SK-N-SH treated with all-trans-retinoic acid at 6 μM for 48 hours (cell line): ENCODE data around the gene MEF2C.

ENCODE experiments used
- ATAC-seq: fragments of 200-7000 bp; cut with Tn5 transposase; 3 replicates; pipeline ENCODE4 v1.9.1; 2020; ENCODE audit warnings: mild to moderate bottlenecking, moderate library complexity
- ARNTL ChIP-seq: fragments of 450-650 bp; formaldehyde crosslinking; IDR thresholded peaks from 2 replicates; pipeline ENCODE4 v1.5.0; 2020; ENCODE audit warnings: low read depth, mild to moderate bottlenecking, moderate library complexity, borderline replicate concordance
- BACH2 ChIP-seq: fragments of 250-450 bp; sonication (Bioruptor Pico); IDR thresholded peaks from 2 replicates; pipeline ENCODE4 v1.9.0; 2021; ENCODE audit warnings: mild to moderate bottlenecking, borderline replicate concordance
- CREB5 ChIP-seq: fragments of 250-450 bp; sonication (Bioruptor Pico); IDR thresholded peaks from 2 replicates; pipeline ENCODE4 v1.5.1; 2020; ENCODE audit warnings: low read depth, mild to moderate bottlenecking, moderate library complexity
- CSDC2 ChIP-seq: fragments of 250-450 bp; sonication (Bioruptor Pico); IDR thresholded peaks from 2 replicates; pipeline ENCODE4 v1.5.0; 2020; ENCODE audit warnings: mild to moderate bottlenecking, moderate library complexity
- CSRNP3 ChIP-seq: fragments of 250-450 bp; sonication (Bioruptor Pico); IDR thresholded peaks from 2 replicates; pipeline ENCODE4 v1.5.1; 2021; ENCODE audit warnings: mild to moderate bottlenecking, moderate library complexity
- ESRRG ChIP-seq: fragments of 250-450 bp; sonication (Bioruptor Pico); IDR thresholded peaks from 2 replicates; pipeline ENCODE4 v1.6.1; 2021; ENCODE audit warnings: mild to moderate bottlenecking
- GLIS3 ChIP-seq: fragments of 250-450 bp; sonication (Bioruptor Pico); IDR thresholded peaks from 2 replicates; pipeline ENCODE4 v1.5.0; 2020; ENCODE audit warnings: mild to moderate bottlenecking, moderate library complexity
- ISL1 ChIP-seq: fragments of 250-450 bp; sonication (Bioruptor Pico); IDR thresholded peaks from 2 replicates; pipeline ENCODE4 v2.1.2; 2022; ENCODE audit warnings: mild to moderate bottlenecking, moderate library complexity
- OSR1 ChIP-seq: fragments of 250-450 bp; sonication (Bioruptor Pico); IDR thresholded peaks from 2 replicates; pipeline ENCODE4 v1.8.0; 2022; ENCODE audit warnings: moderate library complexity, mild to moderate bottlenecking, inconsistent platforms
- PATZ1 ChIP-seq: fragments of 250-450 bp; sonication (Bioruptor Pico); IDR thresholded peaks from 2 replicates; pipeline ENCODE4 v1.8.0; 2020; ENCODE audit warnings: mild to moderate bottlenecking, moderate library complexity, borderline replicate concordance
- POU6F1 ChIP-seq: fragments of 250-450 bp; sonication (Bioruptor Pico); IDR thresholded peaks from 2 replicates; pipeline ENCODE4 v1.8.0; 2021; ENCODE audit warnings: low read depth, mild to moderate bottlenecking, moderate library complexity, borderline replicate concordance
- PPARA ChIP-seq: fragments of 250-450 bp; sonication (Bioruptor Pico); IDR thresholded peaks from 2 replicates; pipeline ENCODE4 v1.5.0; 2020; ENCODE audit warnings: mild to moderate bottlenecking, borderline replicate concordance
- RARB ChIP-seq: fragments of 250-450 bp; sonication (Bioruptor Pico); IDR thresholded peaks from 2 replicates; pipeline ENCODE4 v1.8.0; 2021; ENCODE audit warnings: mild to moderate bottlenecking, moderate library complexity
- SNAI2 ChIP-seq: fragments of 250-450 bp; sonication (Bioruptor Pico); IDR thresholded peaks from 2 replicates; pipeline ENCODE4 v1.5.0; 2020; ENCODE audit warnings: mild to moderate bottlenecking, moderate library complexity
- TCF4 ChIP-seq: fragments of 250-450 bp; sonication (Bioruptor Pico); IDR thresholded peaks from 2 replicates; pipeline ENCODE4 v1.8.0; 2021; ENCODE audit warnings: mild to moderate bottlenecking, moderate library complexity, borderline replicate concordance
- TOX ChIP-seq: fragments of 250-450 bp; sonication (Bioruptor Pico); IDR thresholded peaks from 2 replicates; pipeline ENCODE4 v1.8.0; 2021; ENCODE audit warnings: mild to moderate bottlenecking, moderate library complexity, borderline replicate concordance
- TSHZ2 ChIP-seq: fragments of 250-450 bp; sonication (Bioruptor Pico); IDR thresholded peaks from 2 replicates; pipeline ENCODE4 v1.5.0; 2020; ENCODE audit warnings: mild to moderate bottlenecking, moderate library complexity
- ZC3H10 ChIP-seq: fragments of 250-450 bp; sonication (Bioruptor Pico); IDR thresholded peaks from 2 replicates; pipeline ENCODE4 v1.5.1; 2021; ENCODE audit warnings: mild to moderate bottlenecking, moderate library complexity
- ZFP30 ChIP-seq: fragments of 450-650 bp; formaldehyde crosslinking; IDR thresholded peaks from 2 replicates; pipeline ENCODE4 v1.5.0; 2022; ENCODE audit warnings: mild to moderate bottlenecking, moderate library complexity
- ZNF565 ChIP-seq: fragments of 450-650 bp; formaldehyde crosslinking; conservative IDR thresholded peaks from 2 replicates; pipeline ENCODE4 v1.5.0; 2020; ENCODE audit warnings: low read depth, mild to moderate bottlenecking, moderate library complexity
- ZNF70 ChIP-seq: fragments of 450-650 bp; formaldehyde crosslinking; IDR thresholded peaks from 2 replicates; pipeline ENCODE4 v1.5.0; 2020; ENCODE audit warnings: mild to moderate bottlenecking, moderate library complexity
- ZNF8 ChIP-seq: fragments of 450-650 bp; formaldehyde crosslinking; IDR thresholded peaks from 2 replicates; pipeline ENCODE4 v1.5.0; 2020; ENCODE audit warnings: mild to moderate bottlenecking, moderate library complexity

MEF2C gene

GRCh38 chr5:88727705-88728313 lies 155.2 kb downstream of the MEF2C start:
- no peak for ATAC-seq
- TF ChIP-seq POU6F1 (CRISPR knock-in tag) = no peak
- TF ChIP-seq GLIS3 (CRISPR knock-in tag) = no peak
- no peak for TF ChIP-seq ZFP30 (CRISPR knock-in tag)
- TF ChIP-seq BACH2 (CRISPR knock-in tag) = no peak
- no peak for TF ChIP-seq ZNF565 (CRISPR knock-in tag)
- no peak for TF ChIP-seq CSRNP3 (CRISPR knock-in tag)
- no peak for TF ChIP-seq ARNTL (CRISPR knock-in tag)
- no peak for TF ChIP-seq ZC3H10 (CRISPR knock-in tag)
- no peak for TF ChIP-seq CSDC2 (CRISPR knock-in tag)
- TF ChIP-seq CREB5 (CRISPR knock-in tag) = no peak
- no peak for TF ChIP-seq PPARA (CRISPR knock-in tag)
- TF ChIP-seq ZNF70 (CRISPR knock-in tag) = no peak
- no peak for TF ChIP-seq PATZ1 (CRISPR knock-in tag)
- TF ChIP-seq RARB (CRISPR knock-in tag) = no peak
- TF ChIP-seq SNAI2 (CRISPR knock-in tag) = no peak
- no peak for TF ChIP-seq ESRRG (CRISPR knock-in tag)
- no peak for TF ChIP-seq ISL1 (CRISPR knock-in tag)
- no peak for TF ChIP-seq TSHZ2 (CRISPR knock-in tag)
- TF ChIP-seq, all 23 proteins: peak for 0

- ATAC-seq = no peak
- TF ChIP-seq CREB5 (CRISPR knock-in tag) = no peak
- no peak for TF ChIP-seq TCF4 (CRISPR knock-in tag)
- no peak for TF ChIP-seq SNAI2 (CRISPR knock-in tag)
- no peak for TF ChIP-seq ZFP30 (CRISPR knock-in tag)
- TF ChIP-seq CSDC2 (CRISPR knock-in tag) = no peak
- TF ChIP-seq ZC3H10 (CRISPR knock-in tag) = no peak
- TF ChIP-seq BACH2 (CRISPR knock-in tag) = no peak
- no peak for TF ChIP-seq PATZ1 (CRISPR knock-in tag)
- no peak for TF ChIP-seq OSR1 (CRISPR knock-in tag)
- no peak for TF ChIP-seq ZNF70 (CRISPR knock-in tag)
- TF ChIP-seq ZNF8 = no peak
- no peak for TF ChIP-seq TSHZ2 (CRISPR knock-in tag)
- TF ChIP-seq TOX (CRISPR knock-in tag) = no peak
Observed at GRCh38 chr5:88725454-88725853, 157.5 kb downstream of the MEF2C start.
